Measurements from ENCODE around the gene PLEKHJ1. TPM values are rescaled to one million over a fixed set of nuclear protein-coding genes. Genes with fewer than 3 reads are reported as not detected.
A peak's percentile ranks its signal among the peaks of the same experiment; 100 is the strongest.

Gene PLEKHJ1
- total and polyA plus RNA-seq, 2 of the 13 experiments (the other 11 are each of a cell fraction or from before 2014, with no cell fraction given): 70.5 to 130 TPM

DNA sequence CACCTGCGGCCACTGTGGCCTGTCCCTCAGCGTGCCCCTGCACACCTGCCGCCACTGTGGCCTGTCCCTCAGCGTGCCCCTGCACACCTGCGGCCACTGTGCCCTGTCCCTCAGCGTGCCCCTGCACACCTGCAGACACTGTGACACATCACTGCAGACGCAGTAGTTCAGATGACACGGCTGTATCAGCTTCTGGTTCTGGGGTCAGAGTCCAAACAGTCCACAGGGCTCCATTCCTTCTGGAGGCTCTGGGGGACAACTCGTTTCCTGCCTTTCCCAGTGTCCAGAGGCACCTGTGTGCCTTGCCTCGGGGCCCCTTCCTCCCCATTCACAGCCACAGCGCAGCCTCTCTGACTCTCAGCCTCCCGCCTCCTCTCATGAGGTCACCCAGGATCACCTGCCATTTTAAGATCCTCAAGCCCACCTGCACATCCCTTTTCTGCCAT is 6.0 kb upstream of the PLEKHJ1 start (continued):
- TF ChIP-seq, protein P1, sequence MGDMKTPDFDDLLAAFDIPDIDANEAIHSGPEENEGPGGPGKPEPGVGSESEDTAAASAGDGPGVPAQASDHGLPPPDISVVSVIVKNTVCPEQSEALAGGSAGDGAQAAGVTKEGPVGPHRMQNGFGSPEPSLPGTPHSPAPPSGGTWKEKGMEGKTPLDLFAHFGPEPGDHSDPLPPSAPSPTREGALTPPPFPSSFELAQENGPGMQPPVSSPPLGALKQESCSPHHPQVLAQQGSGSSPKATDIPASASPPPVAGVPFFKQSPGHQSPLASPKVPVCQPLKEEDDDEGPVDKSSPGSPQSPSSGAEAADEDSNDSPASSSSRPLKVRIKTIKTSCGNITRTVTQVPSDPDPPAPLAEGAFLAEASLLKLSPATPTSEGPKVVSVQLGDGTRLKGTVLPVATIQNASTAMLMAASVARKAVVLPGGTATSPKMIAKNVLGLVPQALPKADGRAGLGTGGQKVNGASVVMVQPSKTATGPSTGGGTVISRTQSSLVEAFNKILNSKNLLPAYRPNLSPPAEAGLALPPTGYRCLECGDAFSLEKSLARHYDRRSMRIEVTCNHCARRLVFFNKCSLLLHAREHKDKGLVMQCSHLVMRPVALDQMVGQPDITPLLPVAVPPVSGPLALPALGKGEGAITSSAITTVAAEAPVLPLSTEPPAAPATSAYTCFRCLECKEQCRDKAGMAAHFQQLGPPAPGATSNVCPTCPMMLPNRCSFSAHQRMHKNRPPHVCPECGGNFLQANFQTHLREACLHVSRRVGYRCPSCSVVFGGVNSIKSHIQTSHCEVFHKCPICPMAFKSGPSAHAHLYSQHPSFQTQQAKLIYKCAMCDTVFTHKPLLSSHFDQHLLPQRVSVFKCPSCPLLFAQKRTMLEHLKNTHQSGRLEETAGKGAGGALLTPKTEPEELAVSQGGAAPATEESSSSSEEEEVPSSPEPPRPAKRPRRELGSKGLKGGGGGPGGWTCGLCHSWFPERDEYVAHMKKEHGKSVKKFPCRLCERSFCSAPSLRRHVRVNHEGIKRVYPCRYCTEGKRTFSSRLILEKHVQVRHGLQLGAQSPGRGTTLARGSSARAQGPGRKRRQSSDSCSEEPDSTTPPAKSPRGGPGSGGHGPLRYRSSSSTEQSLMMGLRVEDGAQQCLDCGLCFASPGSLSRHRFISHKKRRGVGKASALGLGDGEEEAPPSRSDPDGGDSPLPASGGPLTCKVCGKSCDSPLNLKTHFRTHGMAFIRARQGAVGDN (CRISPR knock-in tag; IDR thresholded peaks at IDR 0.05): peak; percentile 81
- TF ChIP-seq HOXA7 (CRISPR knock-in tag; IDR thresholded peaks at IDR 0.05) (no peak), ZBTB7B (CRISPR knock-in tag; IDR thresholded peaks at IDR 0.05) (0 out of 2 replicates have a peak, but pooled peaks have one; percentile 21), ZFP1 (CRISPR knock-in tag; IDR thresholded peaks at IDR 0.05) (no peak), TRIM24 (CRISPR knock-in tag; IDR thresholded peaks at IDR 0.05) (no peak), YY1 (IDR thresholded peaks at IDR 0.05; ENCODE audit: insufficient read depth, insufficient replicate concordance, low read depth, low read length) (no peak), MED1 (CRISPR knock-in tag; IDR thresholded peaks at IDR 0.05) (peak; percentile 45; the same call in 1 of the 2 replicates), ZBTB8A (CRISPR knock-in tag; IDR thresholded peaks at IDR 0.05; ENCODE audit: borderline replicate concordance, low read depth) (no peak), HOXA9 (CRISPR knock-in tag; IDR thresholded peaks at IDR 0.05; ENCODE audit: borderline replicate concordance) (no peak), WIZ (CRISPR knock-in tag; IDR thresholded peaks at IDR 0.05) (no peak), ZSCAN20 (CRISPR knock-in tag; IDR thresholded peaks at IDR 0.05; ENCODE audit: borderline replicate concordance) (no peak)
- TF ChIP-seq, protein P2, sequence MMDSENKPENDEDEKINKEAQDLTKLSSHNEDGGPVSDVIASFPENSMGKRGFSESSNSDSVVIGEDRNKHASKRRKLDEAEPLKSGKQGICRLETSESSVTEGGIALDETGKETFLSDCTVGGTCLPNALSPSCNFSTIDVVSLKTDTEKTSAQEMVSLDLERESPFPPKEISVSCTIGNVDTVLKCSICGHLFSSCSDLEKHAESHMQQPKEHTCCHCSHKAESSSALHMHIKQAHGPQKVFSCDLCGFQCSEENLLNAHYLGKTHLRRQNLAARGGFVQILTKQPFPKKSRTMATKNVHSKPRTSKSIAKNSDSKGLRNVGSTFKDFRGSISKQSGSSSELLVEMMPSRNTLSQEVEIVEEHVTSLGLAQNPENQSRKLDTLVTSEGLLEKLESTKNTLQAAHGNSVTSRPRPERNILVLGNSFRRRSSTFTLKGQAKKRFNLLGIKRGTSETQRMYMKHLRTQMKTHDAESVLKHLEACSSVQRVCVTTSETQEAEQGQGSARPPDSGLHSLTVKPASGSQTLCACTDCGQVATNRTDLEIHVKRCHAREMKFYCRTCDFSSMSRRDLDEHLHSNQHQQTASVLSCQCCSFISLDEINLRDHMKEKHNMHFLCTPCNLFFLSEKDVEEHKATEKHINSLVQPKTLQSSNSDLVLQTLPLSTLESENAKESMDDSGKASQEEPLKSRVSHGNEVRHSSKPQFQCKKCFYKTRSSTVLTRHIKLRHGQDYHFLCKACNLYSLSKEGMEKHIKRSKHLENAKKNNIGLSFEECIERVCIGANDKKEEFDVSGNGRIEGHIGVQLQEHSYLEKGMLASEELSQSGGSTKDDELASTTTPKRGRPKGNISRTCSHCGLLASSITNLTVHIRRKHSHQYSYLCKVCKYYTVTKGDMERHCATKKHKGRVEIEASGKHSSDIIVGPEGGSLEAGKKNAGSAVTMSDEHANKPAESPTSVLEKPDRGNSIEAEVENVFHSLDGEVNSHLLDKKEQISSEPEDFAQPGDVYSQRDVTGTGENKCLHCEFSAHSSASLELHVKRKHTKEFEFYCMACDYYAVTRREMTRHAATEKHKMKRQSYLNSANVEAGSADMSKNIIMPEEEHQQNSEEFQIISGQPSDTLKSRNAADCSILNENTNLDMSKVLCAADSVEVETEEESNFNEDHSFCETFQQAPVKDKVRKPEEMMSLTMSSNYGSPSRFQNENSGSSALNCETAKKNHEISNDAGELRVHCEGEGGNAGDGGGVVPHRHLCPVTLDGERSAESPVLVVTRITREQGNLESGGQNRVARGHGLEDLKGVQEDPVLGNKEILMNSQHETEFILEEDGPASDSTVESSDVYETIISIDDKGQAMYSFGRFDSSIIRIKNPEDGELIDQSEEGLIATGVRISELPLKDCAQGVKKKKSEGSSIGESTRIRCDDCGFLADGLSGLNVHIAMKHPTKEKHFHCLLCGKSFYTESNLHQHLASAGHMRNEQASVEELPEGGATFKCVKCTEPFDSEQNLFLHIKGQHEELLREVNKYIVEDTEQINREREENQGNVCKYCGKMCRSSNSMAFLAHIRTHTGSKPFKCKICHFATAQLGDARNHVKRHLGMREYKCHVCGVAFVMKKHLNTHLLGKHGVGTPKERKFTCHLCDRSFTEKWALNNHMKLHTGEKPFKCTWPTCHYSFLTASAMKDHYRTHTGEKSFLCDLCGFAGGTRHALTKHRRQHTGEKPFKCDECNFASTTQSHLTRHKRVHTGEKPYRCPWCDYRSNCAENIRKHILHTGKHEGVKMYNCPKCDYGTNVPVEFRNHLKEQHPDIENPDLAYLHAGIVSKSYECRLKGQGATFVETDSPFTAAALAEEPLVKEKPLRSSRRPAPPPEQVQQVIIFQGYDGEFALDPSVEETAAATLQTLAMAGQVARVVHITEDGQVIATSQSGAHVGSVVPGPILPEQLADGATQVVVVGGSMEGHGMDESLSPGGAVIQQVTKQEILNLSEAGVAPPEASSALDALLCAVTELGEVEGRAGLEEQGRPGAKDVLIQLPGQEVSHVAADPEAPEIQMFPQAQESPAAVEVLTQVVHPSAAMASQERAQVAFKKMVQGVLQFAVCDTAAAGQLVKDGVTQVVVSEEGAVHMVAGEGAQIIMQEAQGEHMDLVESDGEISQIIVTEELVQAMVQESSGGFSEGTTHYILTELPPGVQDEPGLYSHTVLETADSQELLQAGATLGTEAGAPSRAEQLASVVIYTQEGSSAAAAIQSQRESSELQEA (CRISPR knock-in tag; IDR thresholded peaks at IDR 0.05; ENCODE audit: not compliant biosample characterization): no peak
- TF ChIP-seq, protein P3, sequence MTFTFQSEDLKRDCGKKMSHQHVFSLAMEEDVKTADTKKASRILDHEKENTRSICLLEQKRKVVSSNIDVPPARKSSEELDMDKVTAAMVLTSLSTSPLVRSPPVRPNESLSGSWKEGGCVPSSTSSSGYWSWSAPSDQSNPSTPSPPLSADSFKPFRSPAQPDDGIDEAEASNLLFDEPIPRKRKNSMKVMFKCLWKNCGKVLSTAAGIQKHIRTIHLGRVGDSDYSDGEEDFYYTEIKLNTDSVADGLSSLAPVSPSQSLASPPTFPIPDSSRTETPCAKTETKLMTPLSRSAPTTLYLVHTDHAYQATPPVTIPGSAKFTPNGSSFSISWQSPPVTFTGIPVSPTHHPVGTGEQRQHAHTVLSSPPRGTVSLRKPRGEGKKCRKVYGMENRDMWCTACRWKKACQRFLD (CRISPR knock-in tag; IDR thresholded peaks at IDR 0.05; ENCODE audit: borderline replicate concordance): no peak
- TF ChIP-seq, protein P4, sequence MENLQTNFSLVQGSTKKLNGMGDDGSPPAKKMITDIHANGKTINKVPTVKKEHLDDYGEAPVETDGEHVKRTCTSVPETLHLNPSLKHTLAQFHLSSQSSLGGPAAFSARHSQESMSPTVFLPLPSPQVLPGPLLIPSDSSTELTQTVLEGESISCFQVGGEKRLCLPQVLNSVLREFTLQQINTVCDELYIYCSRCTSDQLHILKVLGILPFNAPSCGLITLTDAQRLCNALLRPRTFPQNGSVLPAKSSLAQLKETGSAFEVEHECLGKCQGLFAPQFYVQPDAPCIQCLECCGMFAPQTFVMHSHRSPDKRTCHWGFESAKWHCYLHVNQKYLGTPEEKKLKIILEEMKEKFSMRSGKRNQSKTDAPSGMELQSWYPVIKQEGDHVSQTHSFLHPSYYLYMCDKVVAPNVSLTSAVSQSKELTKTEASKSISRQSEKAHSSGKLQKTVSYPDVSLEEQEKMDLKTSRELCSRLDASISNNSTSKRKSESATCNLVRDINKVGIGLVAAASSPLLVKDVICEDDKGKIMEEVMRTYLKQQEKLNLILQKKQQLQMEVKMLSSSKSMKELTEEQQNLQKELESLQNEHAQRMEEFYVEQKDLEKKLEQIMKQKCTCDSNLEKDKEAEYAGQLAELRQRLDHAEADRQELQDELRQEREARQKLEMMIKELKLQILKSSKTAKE (CRISPR knock-in tag; IDR thresholded peaks at IDR 0.05; ENCODE audit: borderline replicate concordance): no peak
